Lower leg skin (tissue), 3 donors: ENCODE results near the gene ZNF608.

Experiments used
- POLR2A ChIP-seq, 2 donors: fragments of 450-650 bp; IDR thresholded peaks; one replicate each; pipeline ENCODE4 v1.6.1; 2016 to 2017; ENCODE audit warnings: antibody characterized with exemption in 2 of 2, mild to moderate bottlenecking in 1 of 2, moderate library complexity in 1 of 2
- TF ChIP-seq, protein P1 (sequence below), 3 donors: fragments of 450-650 bp; IDR thresholded peaks; one replicate each; pipeline ENCODE4 v1.5.1; 2016; ENCODE audit warnings: antibody characterized with exemption in 3 of 3, mild to moderate bottlenecking in 3 of 3, moderate library complexity in 2 of 3

DNA sequence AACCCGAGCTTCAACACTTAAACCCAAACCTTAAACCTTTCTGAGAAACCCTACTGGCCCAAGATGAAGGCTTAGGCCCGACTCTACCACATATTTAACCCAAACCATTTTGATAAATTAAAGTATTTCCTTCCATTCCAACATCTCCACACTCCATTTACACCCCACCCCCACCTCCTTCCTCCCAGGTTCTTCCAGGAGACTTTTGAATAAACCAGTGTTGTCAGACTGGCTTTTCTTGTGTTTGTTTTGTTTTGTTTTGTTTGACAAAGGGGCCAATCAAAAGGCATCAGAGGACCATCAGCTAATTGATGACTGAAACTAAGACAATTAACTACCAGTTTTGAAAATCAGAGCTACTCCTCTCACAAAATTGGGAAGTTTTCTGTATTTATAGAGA lies 4.6 kb upstream of the ZNF608 start:
- TF ChIP-seq, protein P1, sequence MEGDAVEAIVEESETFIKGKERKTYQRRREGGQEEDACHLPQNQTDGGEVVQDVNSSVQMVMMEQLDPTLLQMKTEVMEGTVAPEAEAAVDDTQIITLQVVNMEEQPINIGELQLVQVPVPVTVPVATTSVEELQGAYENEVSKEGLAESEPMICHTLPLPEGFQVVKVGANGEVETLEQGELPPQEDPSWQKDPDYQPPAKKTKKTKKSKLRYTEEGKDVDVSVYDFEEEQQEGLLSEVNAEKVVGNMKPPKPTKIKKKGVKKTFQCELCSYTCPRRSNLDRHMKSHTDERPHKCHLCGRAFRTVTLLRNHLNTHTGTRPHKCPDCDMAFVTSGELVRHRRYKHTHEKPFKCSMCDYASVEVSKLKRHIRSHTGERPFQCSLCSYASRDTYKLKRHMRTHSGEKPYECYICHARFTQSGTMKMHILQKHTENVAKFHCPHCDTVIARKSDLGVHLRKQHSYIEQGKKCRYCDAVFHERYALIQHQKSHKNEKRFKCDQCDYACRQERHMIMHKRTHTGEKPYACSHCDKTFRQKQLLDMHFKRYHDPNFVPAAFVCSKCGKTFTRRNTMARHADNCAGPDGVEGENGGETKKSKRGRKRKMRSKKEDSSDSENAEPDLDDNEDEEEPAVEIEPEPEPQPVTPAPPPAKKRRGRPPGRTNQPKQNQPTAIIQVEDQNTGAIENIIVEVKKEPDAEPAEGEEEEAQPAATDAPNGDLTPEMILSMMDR (IDR thresholded peaks at IDR 0.05): no peak
- no peak for TF ChIP-seq POLR2A (IDR thresholded peaks at IDR 0.05)
